HFF-Myc (cell line): ENCODE measurements around the gene PFKP.

Experiments used
- DNase-seq: peaks from one replicate; pipeline ENCODE4 v3.0.0-alpha.2; 2011; ENCODE audit warnings: low read depth; ENCODE audit errors: extremely low read depth
- H3K4me3 ChIP-seq: replicated peaks from 2 replicates; pipeline ENCODE4 v1.5.1; 2011; ENCODE audit warnings: low read depth, mild to moderate bottlenecking, control low read depth, low read length
- TF ChIP-seq, protein P1 (sequence below): IDR thresholded peaks from 2 replicates; pipeline ENCODE4 v1.5.1; 2012; ENCODE audit warnings: mild to moderate bottlenecking, low read depth, low read length, control low read depth; ENCODE audit errors: missing control alignments

Gene PFKP

DNA sequence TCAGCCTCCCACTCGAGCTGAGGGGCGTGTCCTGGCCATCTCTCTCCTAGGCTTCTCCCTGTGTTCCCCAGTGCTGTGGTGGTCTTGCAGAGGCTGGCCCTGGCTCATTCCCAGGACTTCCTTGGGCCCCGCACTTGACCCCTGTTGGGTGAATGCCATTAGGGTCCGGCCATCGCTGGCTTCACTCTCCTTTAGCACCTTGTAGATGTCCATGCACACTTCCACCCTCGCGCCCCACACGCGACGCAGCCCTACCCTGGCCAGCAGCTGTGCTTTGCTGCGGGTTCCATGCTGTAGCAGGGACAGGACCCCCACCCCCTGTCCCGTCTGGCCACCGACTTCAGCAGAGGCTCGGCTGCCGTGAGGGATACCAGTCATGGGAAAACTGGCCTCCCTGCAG is 58.9 kb downstream of the PFKP start:
- H3K4me3 ChIP-seq, result no peak overlapping the region
- TF ChIP-seq, protein P1, sequence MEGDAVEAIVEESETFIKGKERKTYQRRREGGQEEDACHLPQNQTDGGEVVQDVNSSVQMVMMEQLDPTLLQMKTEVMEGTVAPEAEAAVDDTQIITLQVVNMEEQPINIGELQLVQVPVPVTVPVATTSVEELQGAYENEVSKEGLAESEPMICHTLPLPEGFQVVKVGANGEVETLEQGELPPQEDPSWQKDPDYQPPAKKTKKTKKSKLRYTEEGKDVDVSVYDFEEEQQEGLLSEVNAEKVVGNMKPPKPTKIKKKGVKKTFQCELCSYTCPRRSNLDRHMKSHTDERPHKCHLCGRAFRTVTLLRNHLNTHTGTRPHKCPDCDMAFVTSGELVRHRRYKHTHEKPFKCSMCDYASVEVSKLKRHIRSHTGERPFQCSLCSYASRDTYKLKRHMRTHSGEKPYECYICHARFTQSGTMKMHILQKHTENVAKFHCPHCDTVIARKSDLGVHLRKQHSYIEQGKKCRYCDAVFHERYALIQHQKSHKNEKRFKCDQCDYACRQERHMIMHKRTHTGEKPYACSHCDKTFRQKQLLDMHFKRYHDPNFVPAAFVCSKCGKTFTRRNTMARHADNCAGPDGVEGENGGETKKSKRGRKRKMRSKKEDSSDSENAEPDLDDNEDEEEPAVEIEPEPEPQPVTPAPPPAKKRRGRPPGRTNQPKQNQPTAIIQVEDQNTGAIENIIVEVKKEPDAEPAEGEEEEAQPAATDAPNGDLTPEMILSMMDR, result no peak
- DNase-seq, result no peak

DNA sequence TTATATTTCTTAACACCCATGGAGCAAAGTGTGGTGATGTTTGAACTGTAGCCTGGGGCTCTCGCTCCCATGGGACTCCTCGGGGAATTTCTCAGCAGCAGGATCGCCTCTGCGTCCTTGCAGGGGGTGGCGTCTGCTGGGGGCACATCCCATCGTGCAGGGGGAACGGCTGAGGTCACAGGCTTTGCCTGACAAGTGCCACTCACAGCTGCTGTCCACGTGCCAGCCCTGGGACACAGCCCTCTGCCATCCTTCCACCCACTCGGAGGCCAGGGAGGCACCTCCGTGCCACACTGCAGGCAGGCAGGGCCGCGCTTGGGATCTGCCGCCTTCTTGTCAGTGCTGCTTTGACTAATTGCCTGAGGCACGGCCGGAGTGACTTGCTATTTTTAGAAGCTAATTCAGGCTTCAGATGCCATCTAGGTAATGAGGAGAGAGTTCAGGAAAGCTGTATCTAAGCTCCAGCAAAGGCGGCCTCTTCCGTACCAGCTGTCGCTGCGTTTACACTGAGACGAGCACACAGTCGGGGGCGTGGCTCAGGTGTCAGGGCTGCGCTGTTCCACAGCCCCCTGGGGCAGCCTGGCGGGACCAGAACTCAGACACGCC is 59.5 kb downstream of the PFKP start:
- H3K4me3 ChIP-seq, result no peak overlapping the region
- TF ChIP-seq, protein P1, result no peak
- DNase-seq, result no peak

DNA sequence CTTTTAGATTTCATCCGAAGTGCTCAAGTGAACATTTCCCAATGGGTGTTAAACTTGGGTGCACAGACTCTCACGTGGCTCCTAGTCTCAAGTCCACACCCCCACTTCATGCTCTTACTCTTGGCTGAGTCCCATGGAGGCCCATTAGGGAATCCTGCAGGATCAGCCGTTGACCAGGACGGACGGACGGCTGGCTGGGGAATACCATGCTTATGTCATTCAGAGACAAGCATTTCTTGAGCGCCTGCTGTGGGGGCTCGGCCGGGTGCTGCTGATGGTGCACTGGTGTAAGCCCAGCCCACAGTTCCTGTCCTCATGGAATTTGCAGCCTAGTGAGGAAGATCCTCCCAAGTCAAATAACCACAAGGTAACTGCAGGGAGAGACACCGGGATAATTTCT is 60.6 kb downstream of the PFKP start:
- DNase-seq, result no peak
- no peak overlapping the region for H3K4me3 ChIP-seq
- TF ChIP-seq, protein P1, result no peak

DNA sequence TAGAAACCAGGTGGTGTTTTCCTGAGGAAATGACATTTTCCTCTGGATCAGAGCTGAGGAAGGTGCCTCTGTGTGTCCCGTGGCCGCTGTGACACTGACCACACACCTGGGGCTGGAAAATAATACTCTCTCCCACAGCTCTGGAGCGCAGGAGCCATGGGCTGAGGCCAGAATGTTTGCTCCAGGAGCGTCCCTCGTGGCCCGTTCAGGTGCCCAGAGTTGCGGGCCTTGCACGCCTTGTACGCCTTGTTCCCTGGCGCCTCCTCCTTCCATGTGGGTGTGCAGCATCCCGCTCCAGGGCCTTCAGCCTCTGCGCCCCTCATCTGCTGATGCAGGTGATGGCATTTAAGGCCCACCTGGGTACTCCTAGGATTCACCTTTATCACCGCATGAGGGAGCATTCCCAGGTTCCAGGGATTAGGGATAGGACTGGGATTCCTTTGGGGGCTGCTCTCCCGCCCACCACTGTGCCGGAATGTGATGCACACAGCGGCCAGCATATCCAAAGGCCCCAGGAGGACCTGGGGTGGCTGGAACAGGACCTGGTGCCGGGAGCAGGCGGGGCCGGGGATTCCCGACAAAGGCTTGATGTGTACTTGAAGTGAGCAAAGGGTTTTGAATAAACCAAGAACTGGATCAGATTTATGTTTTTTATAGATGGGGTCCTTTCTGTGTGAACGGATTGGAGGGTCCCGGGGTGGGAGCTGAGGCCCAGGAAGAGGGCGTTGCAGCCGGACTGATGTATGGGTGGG is 61.2 kb downstream of the PFKP start:
- TF ChIP-seq, protein P1, result no peak
- no peak overlapping the region for H3K4me3 ChIP-seq
- DNase-seq, result no peak

DNA sequence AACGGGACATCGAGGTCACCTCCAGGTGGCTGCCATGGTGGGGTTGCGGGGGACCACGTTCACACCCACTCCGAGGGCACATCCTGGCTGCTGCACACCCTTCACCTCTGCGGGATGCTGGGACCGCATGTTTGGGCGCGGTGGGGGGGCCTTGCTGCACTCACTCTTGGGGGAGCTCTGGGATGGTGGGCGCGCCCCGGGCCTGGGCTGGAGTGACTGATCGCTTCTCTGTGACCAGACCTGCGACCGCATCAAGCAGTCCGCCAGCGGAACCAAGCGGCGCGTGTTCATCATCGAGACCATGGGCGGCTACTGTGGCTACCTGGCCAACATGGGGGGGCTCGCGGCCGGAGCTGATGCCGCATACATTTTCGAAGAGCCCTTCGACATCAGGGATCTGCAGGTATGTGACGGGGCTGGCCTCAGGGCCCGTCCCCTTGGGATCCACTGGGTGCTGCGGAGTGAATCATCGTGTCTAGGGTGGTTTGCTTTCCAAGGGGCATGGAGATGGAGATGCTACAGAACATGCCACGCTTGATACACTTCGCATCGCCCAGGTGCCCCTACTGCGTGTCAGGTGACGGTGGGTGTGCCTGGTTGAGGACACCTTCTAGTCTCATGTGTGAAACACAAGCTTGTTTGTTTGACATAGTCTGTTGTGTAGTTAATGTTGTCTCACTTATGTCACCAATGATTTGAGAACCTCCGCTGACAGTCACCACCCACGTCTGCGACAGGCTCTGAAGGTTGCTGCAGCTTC is 62.4 kb downstream of the PFKP start:
- TF ChIP-seq, protein P1, result no peak
- no peak for DNase-seq

DNA sequence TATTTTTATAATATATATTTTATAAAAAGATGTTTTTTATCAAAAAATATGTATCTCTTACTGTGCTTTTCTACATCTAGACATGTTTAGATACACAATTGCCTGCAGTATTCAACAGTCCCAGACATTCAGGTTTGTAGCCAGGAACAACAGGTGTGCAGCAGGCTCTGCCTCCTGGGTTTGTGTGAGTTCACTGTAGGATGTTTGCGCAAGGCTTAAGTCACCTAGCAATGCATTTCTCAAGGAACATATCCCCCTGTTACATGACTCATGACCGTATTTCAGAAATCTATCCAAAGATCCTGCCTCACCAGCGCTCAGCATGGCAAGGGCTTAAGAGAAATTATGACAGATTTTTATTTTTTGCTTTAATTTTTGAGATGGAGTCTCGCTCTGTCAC is 63.8 kb downstream of the PFKP start:
- H3K4me3 ChIP-seq, result no peak overlapping the region
- DNase-seq, result no peak
- TF ChIP-seq, protein P1, result no peak

More for the DNA sequence above, 62.4 kb downstream of the PFKP start:
- H3K4me3 ChIP-seq, result no peak overlapping the region
